ENCODE results near the gene NEURL4.

The NEURL4 gene

DNA sequence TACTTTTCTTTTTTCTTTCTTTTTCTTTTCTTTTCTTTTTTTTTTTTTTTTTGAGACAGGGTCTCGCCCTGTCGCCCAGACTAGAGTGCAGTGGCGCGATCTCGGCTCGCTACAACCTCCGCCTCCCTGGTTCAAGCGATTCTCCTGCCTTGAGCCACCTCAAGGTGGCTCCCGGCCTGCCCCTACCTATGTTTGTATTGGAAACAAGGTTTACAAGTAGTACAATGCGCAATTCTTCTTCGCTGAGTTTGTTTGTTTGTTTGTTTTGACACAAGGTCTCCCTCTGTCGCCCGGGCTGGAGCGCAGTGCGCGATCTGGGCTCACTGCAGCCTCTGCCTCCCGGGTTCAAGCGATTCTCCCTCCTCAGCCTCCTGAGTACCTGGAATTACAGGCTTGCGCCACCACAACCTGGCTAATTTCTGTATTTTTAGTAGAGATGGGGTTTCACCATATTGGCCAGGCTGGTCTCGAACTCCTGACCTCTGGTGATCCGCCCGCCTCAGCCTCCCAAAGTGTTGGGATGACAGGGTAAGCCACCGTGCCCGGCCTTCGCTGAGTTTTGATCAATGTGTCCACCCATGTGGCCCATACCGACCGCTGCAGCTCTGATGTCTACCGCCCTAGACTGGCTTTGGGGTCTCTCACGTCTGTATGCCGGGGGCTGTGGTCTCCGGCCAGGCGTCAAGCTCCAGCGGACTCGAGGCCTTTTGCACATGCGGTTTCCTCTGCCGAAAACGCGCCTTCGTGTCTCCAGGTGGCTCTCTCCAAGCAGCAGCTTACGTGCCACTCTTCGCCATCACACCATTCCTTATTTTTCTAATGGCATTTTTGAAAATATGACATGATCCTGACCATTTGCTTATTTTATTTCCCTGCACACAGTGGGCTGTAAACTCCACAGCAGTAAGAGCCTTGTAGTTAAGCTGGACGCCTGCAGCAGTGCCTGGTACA is 33.6 kb downstream of the NEURL4 start:
- DNase-seq = no peak

DNA sequence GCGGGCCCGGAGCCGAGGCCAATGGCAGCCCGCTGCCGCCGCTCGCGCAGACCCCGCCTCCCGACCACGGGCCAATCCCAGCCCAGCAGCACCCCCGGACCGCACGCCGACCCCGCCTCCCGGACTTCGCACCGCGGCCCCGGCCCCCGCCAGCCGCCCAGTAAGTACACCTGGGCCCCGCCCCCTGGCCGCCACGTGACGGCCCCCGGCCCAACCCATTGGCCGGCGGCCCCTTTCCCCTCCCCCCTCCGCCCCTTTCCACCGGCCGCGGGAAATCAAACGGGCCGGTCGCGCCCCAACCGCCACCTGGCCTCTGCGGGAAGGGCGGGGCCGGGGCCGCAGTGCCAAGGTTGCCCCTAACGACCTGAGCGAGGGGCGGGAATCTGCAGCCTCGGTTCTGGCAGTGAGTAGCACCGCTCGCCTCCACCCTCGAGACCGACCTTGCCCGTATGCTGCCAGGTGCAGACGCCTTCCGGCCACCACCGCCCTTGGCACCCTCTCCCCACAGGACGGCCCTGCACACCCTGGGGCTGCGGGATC is 34.5 kb downstream of the NEURL4 start, which contains the start of gene YBX2:
YBX2 (minus strand) TSS at position 26 of the 540 bp plus-strand sequence. CDS start 139 bp downstream, outside the sequence.
- DNase-seq = peak; percentile 81

DNA sequence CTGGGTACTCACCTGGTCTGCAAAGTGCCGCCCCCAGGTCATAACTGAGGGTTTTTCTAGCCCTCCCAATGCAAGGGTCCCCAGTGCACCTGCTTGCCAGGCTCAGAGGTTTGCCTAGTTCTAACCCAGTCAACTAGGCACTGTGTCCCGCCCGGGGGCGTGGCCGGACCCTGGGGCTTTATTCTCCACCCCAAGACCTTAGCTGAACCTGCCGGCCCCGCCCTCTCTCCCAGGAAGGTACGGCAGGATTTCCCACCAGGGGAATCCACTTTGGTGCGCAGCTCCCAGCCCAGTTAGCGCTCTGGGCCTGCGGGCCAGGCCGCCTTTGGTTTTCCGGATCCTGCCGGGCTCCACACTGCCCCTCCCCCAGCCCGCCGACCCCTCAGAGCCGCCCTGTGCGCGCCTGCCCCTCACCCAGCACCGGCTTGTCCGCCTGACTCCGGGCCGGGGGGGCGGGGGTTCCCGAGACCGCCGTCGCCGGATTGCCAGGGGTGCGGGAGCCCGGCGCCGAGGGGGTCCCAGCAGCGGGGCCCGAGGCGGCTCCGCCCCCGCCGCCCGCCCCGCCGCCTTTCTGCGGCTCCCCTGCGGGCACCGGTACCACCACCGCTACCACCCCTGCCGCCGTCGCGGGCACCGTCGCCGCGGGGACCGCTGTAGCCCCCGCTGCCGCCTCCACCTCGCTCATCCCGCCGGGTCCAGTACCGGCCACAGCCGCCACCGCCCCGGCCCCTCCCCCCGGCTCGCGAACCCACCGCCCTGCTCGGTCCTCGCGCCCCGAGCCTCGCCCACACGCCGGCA is 35.1 kb downstream of the NEURL4 start:
- no peak for DNase-seq

DNA sequence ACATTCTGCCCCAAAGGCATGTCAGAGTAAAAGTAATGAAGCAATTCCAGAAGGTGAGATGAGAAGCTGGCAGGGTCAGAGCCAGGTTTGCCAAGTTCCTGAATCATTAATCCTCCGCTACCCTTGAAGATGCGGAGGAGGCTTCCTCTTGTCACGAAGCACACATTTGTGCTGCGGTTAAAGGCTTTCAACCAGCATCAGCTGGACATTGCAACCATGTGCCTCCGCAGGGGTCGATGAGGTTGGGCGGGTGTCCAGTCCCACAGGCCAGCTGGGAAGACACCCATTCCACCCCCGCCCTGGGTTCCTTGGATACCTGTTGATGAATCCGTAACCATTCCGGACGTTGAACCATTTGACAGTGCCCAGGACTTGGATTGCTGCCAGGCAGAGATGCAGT is 36.0 kb downstream of the NEURL4 start:
- no peak for DNase-seq

- no peak for DNase-seq
Measured at GRCh38 chr17:7292729-7293128, 36.4 kb downstream of the NEURL4 start.

DNA sequence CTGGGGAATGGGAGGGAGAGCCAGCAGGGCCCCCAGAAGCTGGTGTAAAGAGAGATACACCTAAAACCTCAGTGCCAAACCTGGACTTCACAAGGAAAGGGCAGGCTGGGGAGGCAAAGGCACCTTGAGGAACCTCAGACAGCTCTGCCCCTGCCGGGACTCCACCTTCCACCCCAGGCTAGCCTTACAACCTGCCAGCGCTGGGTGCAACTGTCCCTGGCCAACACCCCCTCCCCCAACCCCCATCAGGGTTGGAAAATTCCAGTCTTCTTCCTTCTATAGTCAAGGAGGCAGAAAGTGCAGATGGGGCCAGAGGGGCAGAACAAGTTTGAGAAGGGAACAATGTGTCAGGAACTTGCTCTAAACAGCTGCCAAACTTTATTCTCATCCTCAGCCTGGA is 36.9 kb downstream of the NEURL4 start:
- no peak for DNase-seq

- DNase-seq = no peak
Measured at GRCh38 chr17:7290685-7291084, 38.5 kb downstream of the NEURL4 start.

GRCh38 chr17:7290166-7290565 is 39.0 kb downstream of the NEURL4 start:
- DNase-seq = no peak

DNA sequence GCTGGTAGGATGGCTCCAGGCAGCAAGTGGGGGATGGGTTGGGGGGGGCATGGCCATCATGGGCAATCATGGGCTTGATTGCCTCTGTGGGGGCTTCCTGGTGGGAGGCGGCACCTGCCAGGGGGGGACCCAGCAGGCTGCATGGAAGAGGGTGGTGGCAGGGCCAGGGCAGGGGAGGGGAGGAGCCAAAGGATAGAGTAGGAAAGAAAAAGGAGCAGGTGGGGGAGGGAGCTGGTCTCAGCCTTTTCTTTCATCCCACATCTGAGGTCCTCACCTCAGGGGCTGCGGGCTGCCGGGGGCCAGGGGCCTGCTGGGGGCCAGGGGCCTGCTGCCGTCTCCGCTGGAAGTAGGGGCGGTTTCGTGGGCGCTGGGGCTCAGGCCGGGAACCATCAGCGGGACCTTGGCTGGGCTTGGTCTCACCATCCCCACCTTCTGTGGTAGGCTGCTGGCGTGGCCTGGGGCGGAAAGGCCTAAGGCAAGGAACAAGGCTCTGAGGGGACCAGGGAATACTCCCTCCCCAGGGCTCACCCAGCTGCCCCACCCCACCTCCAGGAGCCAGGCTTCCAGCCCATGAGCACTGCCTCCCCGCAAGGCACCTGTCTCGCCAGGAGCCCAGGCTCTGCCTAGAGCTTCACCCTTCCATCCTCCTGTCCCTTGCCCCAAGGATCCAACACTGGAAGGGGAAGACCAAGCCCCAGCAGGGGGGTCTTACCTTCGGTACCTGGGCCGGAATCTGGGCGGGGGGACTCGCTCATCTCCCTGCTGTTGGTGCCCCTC is 39.7 kb downstream of the NEURL4 start:
- DNase-seq = no peak

DNA sequence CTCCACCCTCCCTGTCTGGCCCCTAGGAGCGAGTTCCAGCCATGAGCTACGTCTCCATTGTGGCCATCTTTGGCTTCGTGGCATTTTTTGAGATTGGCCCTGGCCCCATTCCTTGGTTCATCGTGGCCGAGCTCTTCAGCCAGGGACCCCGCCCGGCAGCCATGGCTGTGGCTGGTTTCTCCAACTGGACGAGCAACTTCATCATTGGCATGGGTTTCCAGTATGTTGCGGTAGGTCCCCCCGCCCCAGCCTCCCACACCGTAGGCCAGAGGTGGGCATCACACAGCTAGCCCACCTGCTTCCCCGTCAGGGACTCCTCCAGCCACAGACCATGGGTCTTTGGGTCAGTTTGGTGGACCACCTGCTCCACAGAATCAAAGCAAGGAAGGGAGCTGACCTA is 43.5 kb downstream of the NEURL4 start:
- DNase-seq = no peak

- no peak for DNase-seq
Measured at GRCh38 chr17:7284911-7285310, 44.2 kb downstream of the NEURL4 start.

GRCh38 chr17:7283471-7284216 is 45.5 kb downstream of the NEURL4 start:
- no peak for DNase-seq

DNA sequence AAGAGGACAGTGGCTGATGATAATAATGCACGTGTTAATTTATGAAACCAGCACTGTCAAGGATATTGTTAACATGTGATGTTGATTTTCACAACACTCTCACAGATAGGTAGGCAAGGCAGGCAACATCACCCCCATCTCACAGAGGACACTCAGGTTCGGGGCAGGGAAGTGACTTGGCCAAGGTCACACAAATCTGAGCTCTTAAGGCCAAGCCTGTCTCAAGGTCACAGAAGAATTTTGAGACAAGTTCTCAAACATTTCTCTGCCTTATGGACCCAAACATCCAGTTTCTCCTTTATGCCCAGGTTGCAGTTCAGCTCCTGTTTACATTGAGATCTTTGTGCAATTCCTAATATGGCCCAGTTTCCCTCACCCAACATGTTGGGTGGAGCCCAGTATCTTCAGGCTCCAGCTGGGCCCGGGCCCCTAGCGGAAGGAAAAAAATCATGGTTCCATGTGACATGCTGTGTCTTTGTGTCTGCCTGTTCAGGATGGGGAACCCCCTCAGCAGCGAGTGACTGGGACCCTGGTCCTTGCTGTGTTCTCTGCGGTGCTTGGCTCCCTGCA is 46.3 kb downstream of the NEURL4 start:
- DNase-seq = no peak

DNA sequence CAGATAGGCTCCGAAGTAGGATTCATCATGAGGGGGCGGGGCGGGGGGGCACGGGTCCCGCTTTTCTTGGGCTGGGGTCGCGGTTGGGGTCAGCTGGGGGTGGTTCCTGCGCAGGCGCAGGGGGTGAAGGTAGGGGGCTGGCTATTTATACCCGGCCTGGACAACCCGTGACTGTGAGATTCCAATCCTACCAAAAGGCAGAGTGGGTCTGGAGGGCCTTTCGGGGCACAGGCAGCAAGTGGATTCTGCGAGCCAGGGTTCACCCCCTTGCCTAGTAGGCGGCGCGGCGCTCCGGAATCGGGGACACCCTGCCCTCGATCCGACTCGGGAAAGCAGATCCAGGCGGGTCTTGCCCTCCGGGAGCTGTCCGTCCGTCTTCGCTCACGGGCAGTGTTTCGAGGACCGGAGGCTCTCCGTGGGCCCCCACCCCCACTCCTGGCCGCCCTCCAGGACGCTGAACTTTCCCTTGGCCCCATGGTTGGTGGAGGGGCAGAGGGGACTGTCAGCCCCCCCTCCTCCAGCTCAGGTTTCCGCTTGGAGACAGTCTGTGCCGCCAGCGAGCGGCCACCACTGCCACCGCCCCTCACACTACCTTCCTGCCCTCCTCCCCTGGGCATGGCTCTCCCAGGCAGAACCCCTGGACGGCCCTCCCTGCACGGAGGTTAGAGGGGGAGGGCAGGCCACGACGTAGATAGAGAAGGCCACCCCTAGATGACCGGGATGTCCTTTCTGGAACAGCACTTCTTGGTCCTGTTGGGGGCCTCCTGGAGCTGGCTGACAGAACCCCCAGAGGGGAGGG is 47.0 kb downstream of the NEURL4 start:
- DNase-seq = no peak

DNA sequence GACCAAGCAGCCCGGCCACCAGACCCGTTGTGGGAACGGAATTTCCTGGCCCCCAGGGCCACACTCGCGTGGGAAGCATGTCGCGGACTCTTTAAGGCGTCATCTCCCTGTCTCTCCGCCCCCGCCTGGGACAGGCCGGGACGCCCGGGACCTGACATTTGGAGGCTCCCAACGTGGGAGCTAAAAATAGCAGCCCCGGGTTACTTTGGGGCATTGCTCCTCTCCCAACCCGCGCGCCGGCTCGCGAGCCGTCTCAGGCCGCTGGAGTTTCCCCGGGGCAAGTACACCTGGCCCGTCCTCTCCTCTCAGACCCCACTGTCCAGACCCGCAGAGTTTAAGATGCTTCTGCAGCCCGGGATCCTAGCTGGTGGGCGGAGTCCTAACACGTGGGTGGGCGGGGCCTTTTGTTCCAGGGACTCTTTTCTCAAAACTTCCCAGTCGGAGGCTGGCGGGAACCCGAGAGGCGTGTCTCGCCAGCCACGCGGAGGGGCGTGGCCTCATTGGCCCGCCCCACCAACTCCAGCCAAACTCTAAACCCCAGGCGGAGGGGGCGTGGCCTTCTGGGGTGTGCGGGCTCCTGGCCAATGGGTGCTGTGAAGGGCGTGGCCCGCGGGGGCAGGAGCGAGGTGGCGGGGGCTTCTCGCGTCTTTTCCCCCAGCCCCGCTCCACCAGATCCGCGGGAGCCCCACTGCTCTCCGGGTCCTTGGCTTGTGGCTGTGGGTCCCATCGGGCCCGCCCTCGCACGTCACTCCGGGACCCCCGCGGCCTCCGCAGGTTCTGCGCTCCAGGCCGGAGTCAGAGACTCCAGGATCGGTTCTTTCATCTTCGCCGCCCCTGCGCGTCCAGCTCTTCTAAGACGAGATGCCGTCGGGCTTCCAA is 47.8 kb downstream of the NEURL4 start, which contains the start of gene SLC2A4:
SLC2A4 (plus strand) TSS at position 645 of the 879 bp plus-strand sequence; CDS start at position 862, 217 bp downstream.
- DNase-seq = peak; percentile 90

DNA sequence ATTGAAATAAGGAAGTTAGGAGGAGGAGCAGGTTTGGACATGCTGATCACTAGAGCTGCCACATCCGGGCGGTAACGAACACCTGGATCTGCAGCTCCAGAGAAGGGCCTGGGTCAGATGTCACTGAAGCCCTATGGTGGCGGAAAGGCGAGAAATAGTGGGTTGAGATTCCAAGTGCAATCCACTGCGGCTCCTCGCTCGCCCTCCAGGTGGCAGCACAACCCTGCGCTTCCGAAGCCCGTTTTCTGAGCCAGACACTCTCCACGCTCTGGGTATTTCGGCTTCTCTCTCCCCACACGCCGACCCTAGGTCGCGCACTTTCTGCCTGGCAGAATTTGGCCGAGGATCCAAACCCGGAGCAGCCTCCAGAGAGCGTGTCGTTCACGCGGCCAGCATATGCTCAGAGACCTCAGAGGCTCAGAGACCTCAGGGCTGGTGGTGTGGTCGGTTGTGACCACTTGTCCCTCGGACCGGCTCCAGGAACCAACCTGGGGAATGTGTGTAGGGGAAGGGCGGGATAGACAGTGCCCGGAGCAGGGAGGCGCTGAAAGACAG is 48.5 kb downstream of the NEURL4 start:
- DNase-seq = peak; percentile 82

DNA sequence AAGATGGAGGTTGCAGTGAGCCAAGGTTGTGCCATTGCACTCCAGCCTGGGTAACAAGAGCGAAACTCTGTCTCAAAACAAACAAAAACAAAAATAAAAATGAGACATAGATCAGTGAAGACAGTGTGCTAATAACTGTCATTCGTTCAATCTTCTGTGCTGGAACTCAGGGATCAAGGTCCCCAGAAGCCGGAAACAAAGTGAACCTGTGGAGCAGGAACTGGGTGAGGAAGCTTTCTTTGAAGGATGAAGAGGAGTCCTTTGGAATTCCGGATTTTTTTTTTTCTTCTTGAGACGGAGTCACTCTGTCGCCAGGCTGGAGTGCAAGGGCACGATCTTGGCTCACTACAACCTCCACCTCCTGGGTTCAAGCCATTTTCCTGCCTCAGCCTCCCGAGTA is 49.7 kb downstream of the NEURL4 start:
- DNase-seq = no peak

- DNase-seq = no peak
Measured at GRCh38 chr17:7266784-7267183, 62.4 kb downstream of the NEURL4 start.

All from activated CD4-positive, alpha-beta T cell treated with anti-CD3 and anti-CD28 coated beads, Interleukin-2, amount 50 U/mL, for 16 hours (primary cell).